Ureter (tissue), 1 donor: ENCODE data around the gene FAM221B. TPM values are rescaled to one million over a fixed set of nuclear protein-coding genes. Genes with fewer than 3 reads are reported as not detected.

Source experiments
- DNase-seq: peaks from one replicate; pipeline ENCODE4 v3.0.0-alpha.2; 2020; ENCODE audit warnings: low spot score
- total RNA-seq: library from RNA; stranded (reverse); gene quantifications from one replicate; pipeline ENCODE4 v1.2.4, GENCODE V29; 2023
- donor health status: DM: yes; HTN: yes; CAD: no.

The FAM221B gene
- total RNA-seq: 0.26 TPM

- DNase-seq: no peak
Observed at GRCh38 chr9:35828716-35829083, at the start of gene FAM221B. TSS of gene FAM221B (minus strand) at chr9:35828732. CDS start at chr9:35826161, 2,571 bp downstream.

GRCh38 chr9:35872505-35872904 is 44.0 kb upstream of the FAM221B start:
- DNase-seq: no peak

- no peak for DNase-seq
Observed at GRCh38 chr9:35871545-35871944, 43.0 kb upstream of the FAM221B start.

- no peak for DNase-seq
Observed at GRCh38 chr9:35870351-35870923, 41.9 kb upstream of the FAM221B start, which contains the start of gene OR13J1. TSS of gene OR13J1 (minus strand) at chr9:35870401. CDS start at chr9:35870401, 0 bp downstream.

- DNase-seq: peak; percentile 64
Observed at GRCh38 chr9:35869621-35870216, 41.2 kb upstream of the FAM221B start.

- peak; percentile 34 for DNase-seq
Observed at GRCh38 chr9:35868933-35869332, 40.4 kb upstream of the FAM221B start.

- DNase-seq: no peak
Observed at GRCh38 chr9:35867538-35867937, 39.0 kb upstream of the FAM221B start.

GRCh38 chr9:35864695-35865255 is 36.2 kb upstream of the FAM221B start:
- DNase-seq: no peak

GRCh38 chr9:35863583-35863982 is 35.1 kb upstream of the FAM221B start:
- DNase-seq: no peak

GRCh38 chr9:35862328-35862727 is 33.8 kb upstream of the FAM221B start:
- DNase-seq: no peak

GRCh38 chr9:35861161-35861897 is 32.8 kb upstream of the FAM221B start:
- DNase-seq: no peak

- no peak for DNase-seq
Observed at GRCh38 chr9:35859990-35860339, 31.4 kb upstream of the FAM221B start.

GRCh38 chr9:35859310-35859989 is 30.9 kb upstream of the FAM221B start:
- DNase-seq: no peak

GRCh38 chr9:35858458-35858857 is 29.9 kb upstream of the FAM221B start:
- no peak for DNase-seq

GRCh38 chr9:35856882-35857281 is 28.4 kb upstream of the FAM221B start:
- DNase-seq: no peak

GRCh38 chr9:35856206-35856605 is 27.7 kb upstream of the FAM221B start:
- no peak for DNase-seq

- no peak for DNase-seq
Observed at GRCh38 chr9:35854091-35854762, 25.7 kb upstream of the FAM221B start.

- peak; percentile 17 for DNase-seq
Observed at GRCh38 chr9:35852876-35853865, 24.6 kb upstream of the FAM221B start.

GRCh38 chr9:35852267-35852815 is 23.8 kb upstream of the FAM221B start:
- DNase-seq: peak; percentile 19
